WTC11 (cell line): Measurements from ENCODE around the gene HIKESHI.

Source experiments
- ATF3 ChIP-seq: sonication (generic); formaldehyde crosslinking; conservative IDR thresholded peaks from 2 replicates; pipeline ENCODE4 v1.8.1; 2022; ENCODE audit warnings: mild to moderate bottlenecking, missing genetic modification reagents
- CREB1 ChIP-seq: sonication (generic); formaldehyde crosslinking; IDR thresholded peaks from 2 replicates; pipeline ENCODE4 v1.8.0; 2023; ENCODE audit warnings: mild to moderate bottlenecking, missing genetic modification reagents
- CTCF ChIP-seq: fragments of 200-600 bp; IDR thresholded peaks from 2 replicates; pipeline ENCODE4 v1.8.0; 2022; ENCODE audit warnings: antibody characterized with exemption
- FOXJ3 ChIP-seq: sonication (generic); formaldehyde crosslinking; IDR thresholded peaks from 2 replicates; pipeline ENCODE4 v1.9.0; 2021; ENCODE audit warnings: missing genetic modification reagents, mild to moderate bottlenecking, borderline replicate concordance
- IRF2 ChIP-seq: sonication (generic); formaldehyde crosslinking; IDR thresholded peaks from 2 replicates; pipeline ENCODE4 v1.8.0; 2022; ENCODE audit warnings: low read depth, missing genetic modification reagents, borderline replicate concordance
- SP1 ChIP-seq: sonication (generic); formaldehyde crosslinking; conservative IDR thresholded peaks from 2 replicates; pipeline ENCODE4 v1.8.1; 2022; ENCODE audit warnings: missing genetic modification reagents
- ZBTB43 ChIP-seq: sonication (generic); formaldehyde crosslinking; IDR thresholded peaks from 2 replicates; pipeline ENCODE4 v1.8.1; 2023; ENCODE audit warnings: mild to moderate bottlenecking, missing genetic modification reagents
- ZNF232 ChIP-seq: sonication (generic); formaldehyde crosslinking; IDR thresholded peaks from 2 replicates; pipeline ENCODE4 v1.8.0; 2022; ENCODE audit warnings: mild to moderate bottlenecking, missing genetic modification reagents
- ZNF396 ChIP-seq: fragments of 250-450 bp; sonication (Bioruptor Pico); IDR thresholded peaks from 2 replicates; pipeline ENCODE4 v1.8.0; 2021; ENCODE audit warnings: mild to moderate bottlenecking, moderate library complexity, borderline replicate concordance
- TF ChIP-seq, protein P1 (sequence below): sonication (generic); formaldehyde crosslinking; IDR thresholded peaks from 2 replicates; pipeline ENCODE4 v1.8.1; 2023; ENCODE audit warnings: mild to moderate bottlenecking, missing genetic modification reagents, moderate library complexity
- TF ChIP-seq, protein P2 (sequence below): sonication (generic); formaldehyde crosslinking; IDR thresholded peaks from 2 replicates; pipeline ENCODE4 v1.8.0; 2022; ENCODE audit warnings: mild to moderate bottlenecking, missing genetic modification reagents

GRCh38 chr11:86259730-86260129 lies 42.3 kb upstream of the HIKESHI start:
- TF ChIP-seq SP1 (CRISPR knock-in tag) (no peak), FOXJ3 (no peak), CTCF (no peak), CREB1 (CRISPR knock-in tag) (no peak), ZNF396 (no peak), IRF2 (no peak), ATF3 (no peak), ZNF232 (CRISPR knock-in tag) (no peak), ZBTB43 (CRISPR knock-in tag) (no peak)
- TF ChIP-seq, protein P1, sequence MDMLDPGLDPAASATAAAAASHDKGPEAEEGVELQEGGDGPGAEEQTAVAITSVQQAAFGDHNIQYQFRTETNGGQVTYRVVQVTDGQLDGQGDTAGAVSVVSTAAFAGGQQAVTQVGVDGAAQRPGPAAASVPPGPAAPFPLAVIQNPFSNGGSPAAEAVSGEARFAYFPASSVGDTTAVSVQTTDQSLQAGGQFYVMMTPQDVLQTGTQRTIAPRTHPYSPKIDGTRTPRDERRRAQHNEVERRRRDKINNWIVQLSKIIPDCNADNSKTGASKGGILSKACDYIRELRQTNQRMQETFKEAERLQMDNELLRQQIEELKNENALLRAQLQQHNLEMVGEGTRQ: no peak
- TF ChIP-seq, protein P2, sequence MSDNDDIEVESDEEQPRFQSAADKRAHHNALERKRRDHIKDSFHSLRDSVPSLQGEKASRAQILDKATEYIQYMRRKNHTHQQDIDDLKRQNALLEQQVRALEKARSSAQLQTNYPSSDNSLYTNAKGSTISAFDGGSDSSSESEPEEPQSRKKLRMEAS (CRISPR knock-in tag): no peak
